SK-N-SH (cell line): Measurements from ENCODE around the gene SMIM32. TPM values are rescaled to one million over a fixed set of nuclear protein-coding genes. Genes with fewer than 3 reads are reported as not detected.

Source experiments
- CTCF ChIA-PET: fragments of 300-600, 350-600 bp; formaldehyde crosslinking; extraction: SDS; loops from one replicate; lab custom pipeline; 2021; lab: Yijun Ruan, JAX
- POLR2A ChIA-PET: fragments of 350-600 bp; sonication (Branson Sonifier 250); formaldehyde crosslinking; extraction: SDS; loops from one replicate; lab custom pipeline; 2020; ENCODE audit warnings: antibody characterized with exemption, inconsistent platforms; lab: Yijun Ruan, JAX
- DNase-seq: peaks from one replicate; pipeline ENCODE4 v3.0.0; 2012
- H2AFZ ChIP-seq: fragments of 200-600 bp; sonication (generic); 2 replicates; pipeline ENCODE4 v1.8.1; 2016; ENCODE audit warnings: antibody characterized with exemption, mild to moderate bottlenecking, low read depth
- H3F3A ChIP-seq: fragments of 200-600 bp; sonication (generic); replicated peaks from 2 replicates; pipeline ENCODE3; 2016; ENCODE audit warnings: antibody characterized with exemption, mild to moderate bottlenecking; ENCODE audit not compliant: insufficient read depth
- H3K27ac ChIP-seq, 2 experiments: fragments of 200-500 bp in 1 of 2; fragments of 200-600 bp in 1 of 2; sonication (Bioruptor generic) in 1 of 2; sonication (generic), shearing (Covaris generic) in 1 of 2; 2 replicates each; pipeline versions ENCODE4 v1.5.1 to v1.6.1; 2014 to 2016; ENCODE audit warnings: low read depth in 2 of 2, inconsistent platforms in 1 of 2, low read length in 1 of 2, mild to moderate bottlenecking in 1 of 2, mixed read lengths in 1 of 2
- H3K27me3 ChIP-seq: fragments of 200-600 bp; sonication (generic), shearing (Covaris generic); 2 replicates; pipeline ENCODE4 v1.6.1; 2016; ENCODE audit warnings: mixed run types; ENCODE audit not compliant: insufficient read depth
- H3K36me3 ChIP-seq, 2 experiments: fragments of 200-500 bp in 1 of 2; fragments of 200-600 bp in 1 of 2; sonication (Bioruptor generic) in 1 of 2; sonication (generic) in 1 of 2; replicated peaks in 1 of 2; 2 replicates each; pipeline versions ENCODE3 to v1.5.1; 2014 to 2016; ENCODE audit warnings: low read length in 1 of 2, mild to moderate bottlenecking in 1 of 2; ENCODE audit not compliant: insufficient read depth in 2 of 2, control insufficient read depth in 1 of 2
- H3K4me1 ChIP-seq, 2 experiments: fragments of 200-500 bp in 1 of 2; fragments of 200-600 bp in 1 of 2; sonication (Bioruptor generic) in 1 of 2; sonication (generic), shearing (Covaris generic) in 1 of 2; 2 replicates each; pipeline versions ENCODE4 v1.5.1 to v1.6.1; 2014 to 2016; ENCODE audit warnings: low read depth in 1 of 2, low read length in 1 of 2, mixed run types in 1 of 2; ENCODE audit not compliant: insufficient read depth in 2 of 2, control insufficient read depth in 1 of 2
- H3K4me2 ChIP-seq: fragments of 200-600 bp; sonication (generic), shearing (Covaris generic); 2 replicates; pipeline ENCODE4 v1.6.1; 2017; ENCODE audit warnings: mixed run types
- H3K4me3 ChIP-seq, 2 experiments: fragments of 200-500 bp in 1 of 2; fragments of 200-600 bp in 1 of 2; sonication (Bioruptor generic) in 1 of 2; sonication (generic), shearing (Covaris generic) in 1 of 2; 2 replicates each; pipeline versions ENCODE4 v1.5.1 to v1.8.1; 2014 to 2016; ENCODE audit warnings: low read depth in 2 of 2, inconsistent platforms in 1 of 2, low read length in 1 of 2, mild to moderate bottlenecking in 1 of 2, mixed read lengths in 1 of 2, moderate library complexity in 1 of 2
- H3K79me2 ChIP-seq: fragments of 200-600 bp; sonication (generic); 2 replicates; pipeline ENCODE4 v1.8.1; 2017; ENCODE audit warnings: mild to moderate bottlenecking; ENCODE audit not compliant: insufficient read depth
- H3K9ac ChIP-seq: fragments of 200-600 bp; sonication (generic); 2 replicates; pipeline ENCODE4 v1.6.1; 2017; ENCODE audit warnings: mixed run types
- H3K9me2 ChIP-seq: fragments of 200-600 bp; sonication (generic); 2 replicates; pipeline ENCODE4 v1.6.1; 2017; ENCODE audit warnings: mixed run types
- H3K9me3 ChIP-seq: fragments of 200-600 bp; sonication (generic); 2 replicates; pipeline ENCODE4 v1.6.1; 2017; ENCODE audit warnings: mixed run types, mild to moderate bottlenecking, moderate library complexity
- H4K20me1 ChIP-seq: fragments of 200-600 bp; sonication (generic); 2 replicates; pipeline ENCODE4 v1.6.1; 2017; ENCODE audit warnings: mild to moderate bottlenecking, mixed run types; ENCODE audit not compliant: insufficient read depth
- CHD2 ChIP-seq: fragments of 150-350 bp; IDR thresholded peaks from 2 replicates; pipeline ENCODE4 v1.6.1; 2018; ENCODE audit warnings: low read length; ENCODE audit not compliant: partially characterized antibody
- ELF1 ChIP-seq: IDR thresholded peaks from 2 replicates; pipeline ENCODE4 v1.4.0; 2012
- FOSL2 ChIP-seq: IDR thresholded peaks from 2 replicates; pipeline ENCODE4 v1.4.0; 2012; ENCODE audit warnings: low read depth, mild to moderate bottlenecking, moderate library complexity, borderline replicate concordance
- FOXJ3 ChIP-seq: sonication (generic); formaldehyde crosslinking; IDR thresholded peaks from 2 replicates; pipeline ENCODE4 v1.5.1; 2020; ENCODE audit warnings: mild to moderate bottlenecking, missing genetic modification reagents
- FOXM1 ChIP-seq: IDR thresholded peaks from 2 replicates; pipeline ENCODE4 v1.4.0; 2012; ENCODE audit warnings: low read depth, mild to moderate bottlenecking
- IRF3 ChIP-seq: fragments of 150-350 bp; IDR thresholded peaks from 2 replicates; pipeline ENCODE4 v1.6.1; 2016; ENCODE audit warnings: mild to moderate bottlenecking, low read depth, low read length
- JUND ChIP-seq: IDR thresholded peaks from 2 replicates; pipeline ENCODE4 v1.4.0; 2012
- MEF2A ChIP-seq: IDR thresholded peaks from 2 replicates; pipeline ENCODE4 v1.4.0; 2012; ENCODE audit warnings: low read depth, borderline replicate concordance
- MXI1 ChIP-seq: IDR thresholded peaks from 2 replicates; pipeline ENCODE4 v1.6.1; 2012; ENCODE audit warnings: mild to moderate bottlenecking, low read depth, low read length, improper control_type of control experiment
- NFIC ChIP-seq: IDR thresholded peaks from 2 replicates; pipeline ENCODE4 v1.4.0; 2012; ENCODE audit warnings: borderline replicate concordance
- NRF1 ChIP-seq: IDR thresholded peaks from 2 replicates; pipeline ENCODE4 v1.6.1; 2012; ENCODE audit warnings: low read depth, mild to moderate bottlenecking, low read length
- REST ChIP-seq: IDR thresholded peaks from 2 replicates; pipeline ENCODE4 v1.6.1; 2012; ENCODE audit warnings: mild to moderate bottlenecking, low read depth, low read length, moderate library complexity
- TCF12 ChIP-seq: IDR thresholded peaks from 2 replicates; pipeline ENCODE4 v1.4.0; 2012
- USF2 ChIP-seq: fragments of 150-350 bp; IDR thresholded peaks from 2 replicates; pipeline ENCODE4 v1.6.1; 2017; ENCODE audit warnings: antibody characterized with exemption, low read length, low read depth, borderline replicate concordance
- YY1 ChIP-seq: IDR thresholded peaks from 2 replicates; pipeline ENCODE4 v1.4.0; 2012; ENCODE audit warnings: low read depth, mild to moderate bottlenecking
- WGBS: methylation state at CpG from one replicate; pipeline ENCODE4 v1.1.6; 2017; ENCODE audit warnings: low lambda C conversion rate; 5-methylcytosine and 5-hydroxymethylcytosine counted together
- polyA plus RNA-seq, 3 experiments: library from polyadenylated mRNA; depleted of rRNA; stranded (reverse); fragments of >200 nt; gene quantifications; 2 replicates each; pipeline ENCODE4 v1.2.3, GENCODE V29; 2012
- TF ChIP-seq, protein P1 (sequence below): IDR thresholded peaks from 2 replicates; pipeline ENCODE4; 2012

Gene SMIM32
- polyA plus RNA-seq, 1 of the 3 experiments (the other 2 are of a cell fraction), result 0.25 TPM

DNA sequence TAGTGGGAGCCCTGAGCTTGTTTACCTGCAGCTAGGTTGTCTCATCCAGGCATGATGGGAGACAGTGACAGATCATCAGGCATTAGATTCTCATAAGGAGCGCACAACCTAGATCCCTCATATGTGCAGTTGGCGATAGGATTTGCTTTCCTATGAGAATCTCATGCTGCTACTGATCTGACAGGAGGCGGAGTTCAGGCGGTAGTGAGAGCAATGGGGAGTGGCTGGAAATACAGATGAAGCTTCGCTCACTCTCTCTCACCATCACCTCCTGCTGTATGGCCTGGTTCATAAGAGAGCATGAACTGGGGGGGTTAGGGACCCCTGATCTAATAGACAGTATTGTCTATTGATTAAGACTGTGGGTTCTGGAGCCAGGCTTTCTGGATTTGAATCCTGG lies 35.4 kb downstream of the SMIM32 start (continued):
- no peak for TF ChIP-seq USF2
- TF ChIP-seq, protein P1, sequence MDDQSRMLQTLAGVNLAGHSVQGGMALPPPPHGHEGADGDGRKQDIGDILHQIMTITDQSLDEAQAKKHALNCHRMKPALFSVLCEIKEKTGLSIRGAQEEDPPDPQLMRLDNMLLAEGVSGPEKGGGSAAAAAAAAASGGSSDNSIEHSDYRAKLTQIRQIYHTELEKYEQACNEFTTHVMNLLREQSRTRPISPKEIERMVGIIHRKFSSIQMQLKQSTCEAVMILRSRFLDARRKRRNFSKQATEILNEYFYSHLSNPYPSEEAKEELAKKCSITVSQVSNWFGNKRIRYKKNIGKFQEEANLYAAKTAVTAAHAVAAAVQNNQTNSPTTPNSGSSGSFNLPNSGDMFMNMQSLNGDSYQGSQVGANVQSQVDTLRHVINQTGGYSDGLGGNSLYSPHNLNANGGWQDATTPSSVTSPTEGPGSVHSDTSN, result no peak
- no peak for TF ChIP-seq CHD2
- no peak for TF ChIP-seq FOSL2
- no peak for TF ChIP-seq JUND
- TF ChIP-seq ELF1, result no peak
- TF ChIP-seq MXI1, result no peak
- no peak for TF ChIP-seq TCF12
- TF ChIP-seq FOXM1, result no peak
- no peak for TF ChIP-seq NRF1
- no peak for TF ChIP-seq MEF2A
- no peak for TF ChIP-seq NFIC
- TF ChIP-seq FOXJ3, result no peak

GRCh38 chr5:136155761-136156160 lies 37.2 kb downstream of the SMIM32 start:
- Histone ChIP-seq H3F3A (peaks cover 12% of the 10 kb centered on the region), H3K4me2 (no peak overlapping the region), H3K27me3 (no peaks in the 10 kb centered on the region), H3K4me3 (no peak overlapping the region), H3K79me2 (peaks cover 99% of the 10 kb centered on the region), H3K9me3 (no peaks in the 10 kb centered on the region), H3K36me3 (peaks cover 73 to 78% of the 10 kb centered on the region in 2 experiments), H2AFZ (no peak overlapping the region), H3K4me1 (no peaks in the 10 kb centered on the region; a peak in 1 of 4 replicates), H3K9ac (no peak overlapping the region), H4K20me1 (peaks cover 52% of the 10 kb centered on the region), H3K27ac (no peak overlapping the region), H3K9me2 (no peaks in the 10 kb centered on the region)
- DNase-seq, result no peak
- WGBS, result 100% methylated on average over 1 of the region's 1 CpG
- no peak for TF ChIP-seq YY1
- no peak for TF ChIP-seq NRF1
- no peak for TF ChIP-seq IRF3
- no peak for TF ChIP-seq CHD2
- TF ChIP-seq REST, result no peak
- ChIA-PET POLR2A (no interaction called here), CTCF (interaction anchor here (1.8 kb wide), 1 partner anchor 18 kb away, joined by 6 read pairs; no protein-coding TSS in a partner anchor)
